Activated CD4-positive, alpha-beta T cell treated with anti-CD3 and anti-CD28 coated beads for 4 hours (primary cell): ENCODE results near the gene CFAP299.
"Not testable (repeated sequence)": the region's sequence is repeated elsewhere in the genome, so short reads cannot be mapped to it uniquely, and the experiment has no call there.

Source experiments
- DNase-seq, 2 donors: peaks; one replicate each; pipeline ENCODE4 v3.0.0-alpha.2; 2020

CFAP299 gene

GRCh38 chr4:80614319-80614718 lies 278.8 kb downstream of the CFAP299 start:
- no peak for DNase-seq

GRCh38 chr4:80615099-80615498 lies 279.6 kb downstream of the CFAP299 start:
- no peak for DNase-seq

- no peak for DNase-seq
These were observed 283.6 kb downstream of the CFAP299 start for GRCh38 chr4:80619070-80619674.

GRCh38 chr4:80631861-80632260 lies 296.3 kb downstream of the CFAP299 start:
- no peak for DNase-seq

GRCh38 chr4:80637190-80637589 lies 301.7 kb downstream of the CFAP299 start:
- no peak for DNase-seq

- DNase-seq, result no peak
These were observed 310.5 kb downstream of the CFAP299 start for GRCh38 chr4:80646061-80646460.

GRCh38 chr4:80655662-80656061 lies 320.1 kb downstream of the CFAP299 start:
- no peak for DNase-seq

GRCh38 chr4:80670118-80670517 lies 334.6 kb downstream of the CFAP299 start:
- DNase-seq, result not testable (repeated sequence)

- DNase-seq, result no peak
These were observed 342.9 kb downstream of the CFAP299 start for GRCh38 chr4:80678413-80678812.

GRCh38 chr4:80680934-80681333 lies 345.4 kb downstream of the CFAP299 start:
- no peak for DNase-seq

GRCh38 chr4:80685214-80685613 lies 349.7 kb downstream of the CFAP299 start:
- no peak for DNase-seq

- DNase-seq, result not testable (repeated sequence)
These were observed 352.2 kb downstream of the CFAP299 start for GRCh38 chr4:80687736-80688135.

GRCh38 chr4:80694171-80694570 lies 358.6 kb downstream of the CFAP299 start:
- DNase-seq, result no peak

- no peak for DNase-seq
These were observed 369.8 kb downstream of the CFAP299 start for GRCh38 chr4:80705311-80705710.

GRCh38 chr4:80709082-80709869 lies 373.7 kb downstream of the CFAP299 start:
- no peak for DNase-seq

- no peak for DNase-seq
These were observed 375.4 kb downstream of the CFAP299 start for GRCh38 chr4:80710748-80711451.

GRCh38 chr4:80711956-80712355 lies 376.4 kb downstream of the CFAP299 start:
- DNase-seq, result no peak

- no peak for DNase-seq
These were observed 377.9 kb downstream of the CFAP299 start for GRCh38 chr4:80713409-80713808.

GRCh38 chr4:80717204-80717603 lies 381.7 kb downstream of the CFAP299 start:
- no peak for DNase-seq

GRCh38 chr4:80726471-80726870 lies 390.9 kb downstream of the CFAP299 start:
- no peak for DNase-seq

GRCh38 chr4:80730158-80730557 lies 394.6 kb downstream of the CFAP299 start:
- no peak for DNase-seq

- DNase-seq, result no peak
These were observed 395.9 kb downstream of the CFAP299 start for GRCh38 chr4:80731436-80731835.

- DNase-seq, result no peak
These were observed 396.5 kb downstream of the CFAP299 start for GRCh38 chr4:80732010-80732409.

- DNase-seq, result no peak
These were observed 404.8 kb downstream of the CFAP299 start for GRCh38 chr4:80740375-80740774.
